GM21367 (cell line): Measurements from ENCODE around the gene TLK2.
"Not testable (repeated sequence)": the region's sequence is repeated elsewhere in the genome, so short reads cannot be mapped to it uniquely, and the experiment has no call there.

Source experiments
- ATAC-seq: cut with Tn5 transposase; IDR thresholded peaks from one replicate; pipeline ENCODE4 v1.9.1; 2021; ENCODE audit not compliant: unreplicated experiment

The TLK2 gene

GRCh38 chr17:62478424-62478879, at the start of gene TLK2:
Gene TLK2, plus strand, starts transcription at chr17:62478825. Its CDS starts 2,301 bp downstream, at chr17:62481126.
- ATAC-seq: peak; percentile 74

DNA sequence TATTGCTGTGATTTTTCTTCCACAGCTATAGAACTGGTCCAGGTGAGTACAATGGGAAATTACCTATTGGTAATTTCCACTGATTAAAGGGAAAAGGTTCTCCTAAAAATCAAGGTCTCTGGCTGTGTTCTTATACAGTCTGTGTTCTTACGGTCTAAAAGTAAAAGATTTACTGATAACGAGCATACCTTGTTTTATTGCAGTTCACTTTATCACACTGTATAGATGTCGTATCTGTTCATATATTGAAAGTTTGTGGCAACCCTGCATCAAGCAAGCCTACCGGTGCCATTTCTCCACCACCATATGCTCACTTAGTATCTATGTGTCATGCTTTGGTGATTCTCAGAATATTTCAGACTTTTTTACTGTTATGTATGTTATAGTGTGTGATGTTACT, 43.4 kb upstream of the TLK2 start:
- ATAC-seq: not testable (repeated sequence)

DNA sequence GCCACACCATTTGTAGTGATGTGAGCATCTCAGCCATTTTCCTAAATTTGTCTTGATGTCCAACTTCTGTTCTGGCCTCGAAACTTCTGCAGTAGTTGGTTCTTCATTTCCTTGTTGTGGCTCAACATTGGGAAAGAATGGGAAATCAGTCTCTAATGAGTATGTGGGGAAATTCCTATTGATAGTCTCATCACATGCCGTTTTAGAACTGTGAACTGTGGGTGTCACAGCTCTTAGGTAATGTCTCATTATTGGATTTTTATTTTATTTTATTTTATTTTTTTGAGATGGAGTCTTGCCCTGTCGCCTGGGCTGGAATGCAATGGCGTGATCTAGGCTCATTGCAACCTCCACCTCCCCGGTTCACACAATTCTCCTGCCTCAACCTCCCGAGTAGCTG, 37.4 kb upstream of the TLK2 start:
- ATAC-seq: not testable (repeated sequence)

- no peak for ATAC-seq
These were observed 34.6 kb upstream of the TLK2 start for GRCh38 chr17:62444063-62444462.

- not testable (repeated sequence) for ATAC-seq
These were observed 32.8 kb upstream of the TLK2 start for GRCh38 chr17:62445791-62446190.

DNA sequence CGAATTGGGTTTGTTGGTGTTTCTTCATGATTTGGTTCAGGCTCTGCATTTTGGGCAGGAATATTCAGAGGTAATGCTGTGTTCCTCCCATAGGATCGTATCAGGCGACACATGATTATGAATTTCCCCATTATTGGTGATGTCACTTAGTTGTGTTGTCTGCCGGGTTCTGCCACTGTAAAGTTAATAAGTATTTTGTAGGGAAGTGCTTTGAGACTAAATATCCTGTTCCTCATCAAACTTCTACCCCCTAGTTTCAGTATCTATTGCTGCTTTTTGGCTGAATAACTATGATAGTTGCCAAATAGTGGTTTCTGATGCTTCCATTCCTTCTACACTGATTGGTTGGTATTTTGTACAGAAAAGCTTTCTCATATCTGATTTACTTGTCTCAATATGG, 26.4 kb upstream of the TLK2 start:
- ATAC-seq: not testable (repeated sequence)

DNA sequence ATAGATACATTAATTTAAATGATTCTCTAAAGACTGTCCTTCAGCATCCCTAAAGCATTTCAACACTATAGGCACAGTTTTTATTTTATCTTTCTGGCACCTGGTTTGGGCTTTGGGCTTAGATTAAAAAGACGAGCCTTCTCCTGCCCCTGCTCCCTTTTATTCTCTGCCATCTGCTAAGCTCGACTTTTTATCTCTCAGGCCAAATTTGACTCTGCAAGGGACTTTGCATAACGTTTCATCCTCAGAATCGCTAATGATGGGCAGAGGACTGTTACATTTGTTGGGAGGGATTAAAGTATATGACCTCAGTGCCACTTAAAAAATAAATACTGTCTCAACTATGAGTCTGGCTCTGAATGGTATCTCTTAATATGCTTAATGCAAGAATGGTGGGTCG, 25.6 kb upstream of the TLK2 start:
- not testable (repeated sequence) for ATAC-seq

- not testable (repeated sequence) for ATAC-seq
These were observed 25.0 kb upstream of the TLK2 start for GRCh38 chr17:62453656-62454055.

- peak; percentile 60 for ATAC-seq
These were observed 24.5 kb upstream of the TLK2 start for GRCh38 chr17:62454111-62454510.

DNA sequence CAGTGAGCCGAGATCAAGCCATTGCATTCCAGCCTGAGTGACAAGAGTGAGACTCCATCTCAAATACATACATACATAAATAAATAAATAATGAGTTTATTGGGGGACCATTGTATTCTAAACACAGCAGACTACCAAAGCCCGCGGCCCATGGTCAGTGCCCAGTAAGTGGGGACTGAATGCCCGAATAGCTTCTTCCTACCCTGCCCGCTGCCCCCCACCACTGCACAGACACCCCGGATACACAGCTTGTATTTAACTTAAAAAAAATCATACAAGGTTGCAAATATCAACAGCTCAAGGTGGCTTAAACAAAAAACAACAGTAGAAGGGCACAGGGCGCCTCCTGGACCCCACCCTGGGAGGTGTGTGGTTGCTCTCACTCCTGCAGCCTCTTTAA, 22.6 kb upstream of the TLK2 start:
- no peak for ATAC-seq

GRCh38 chr17:62458483-62458882, 20.1 kb upstream of the TLK2 start:
- not testable (repeated sequence) for ATAC-seq

GRCh38 chr17:62464422-62464821, 14.2 kb upstream of the TLK2 start:
- not testable (repeated sequence) for ATAC-seq

DNA sequence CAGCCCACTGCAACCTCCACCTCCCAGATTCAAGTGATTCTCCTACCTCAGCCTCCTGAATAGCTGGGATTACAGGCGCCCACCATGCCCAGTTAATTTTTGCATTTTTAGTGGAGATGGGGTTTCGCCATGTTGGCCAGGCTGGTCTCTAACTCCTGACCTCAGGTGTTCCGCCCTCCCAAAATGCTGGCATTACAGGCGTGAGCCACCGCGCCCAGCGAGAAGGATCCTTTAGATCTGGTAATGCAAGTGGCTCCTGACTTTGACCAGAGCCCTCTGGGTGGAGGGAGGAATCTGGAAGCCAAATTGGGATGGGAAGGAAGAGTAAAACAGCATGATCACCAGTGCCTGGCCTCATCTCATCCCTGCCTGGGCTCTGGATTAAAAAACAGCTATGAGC, 13.4 kb upstream of the TLK2 start:
- ATAC-seq: not testable (repeated sequence)

- not testable (repeated sequence) for ATAC-seq
These were observed 7.8 kb upstream of the TLK2 start for GRCh38 chr17:62470666-62471379.

GRCh38 chr17:62471380-62471880, 7.2 kb upstream of the TLK2 start:
- ATAC-seq: not testable (repeated sequence)

GRCh38 chr17:62473030-62473982, 5.3 kb upstream of the TLK2 start:
- not testable (repeated sequence) for ATAC-seq

GRCh38 chr17:62477111-62477510, 1.5 kb upstream of the TLK2 start:
- ATAC-seq: not testable (repeated sequence)

DNA sequence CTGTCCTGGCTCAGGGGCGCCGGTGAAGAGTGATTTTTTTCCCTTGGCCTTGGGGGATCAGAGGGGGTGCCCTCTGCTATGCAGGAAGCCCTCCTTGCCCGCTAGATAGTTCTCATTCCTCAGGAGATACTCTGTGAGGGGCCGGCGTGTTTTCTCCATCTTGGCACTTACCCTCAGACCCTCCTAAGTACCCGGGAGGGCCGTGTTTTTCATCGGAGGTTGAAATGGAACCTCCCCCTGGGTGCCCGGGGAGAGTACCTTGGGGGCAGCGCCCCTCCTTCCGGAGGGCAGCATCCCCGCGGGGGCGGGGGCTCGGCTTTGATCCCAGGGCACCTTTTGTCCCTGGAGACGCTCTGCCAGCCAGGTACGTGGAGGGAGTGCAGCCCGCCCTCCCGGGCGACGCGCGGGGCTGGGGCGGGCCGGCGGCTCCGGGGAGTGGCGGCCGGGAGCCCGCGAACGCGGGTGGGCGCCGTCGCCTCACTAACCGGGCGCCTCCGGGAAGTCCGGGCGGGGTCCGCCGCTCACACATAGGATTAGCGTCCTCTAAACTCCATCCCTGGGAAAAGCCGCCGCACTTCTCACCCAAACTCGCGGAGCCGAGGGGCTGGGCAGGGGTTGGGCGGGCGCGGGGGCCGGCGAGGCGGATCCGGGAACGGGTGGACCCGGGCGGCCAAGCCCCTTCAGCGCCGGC, 762 bp upstream of the TLK2 start:
- ATAC-seq: peak; percentile 17

GRCh38 chr17:62478880-62479638, 434 bp downstream of the TLK2 start:
- ATAC-seq: peak; percentile 30

GRCh38 chr17:62479639-62480258, 1.1 kb downstream of the TLK2 start:
- ATAC-seq: not testable (repeated sequence)
